ENCODE data around the gene PPP3R2. TPM values are rescaled to one million over a fixed set of nuclear protein-coding genes. Genes with fewer than 3 reads are reported as not detected.

Gene PPP3R2
- total and polyA plus RNA-seq, 4 experiments from 2014 or later = not detected

DNA sequence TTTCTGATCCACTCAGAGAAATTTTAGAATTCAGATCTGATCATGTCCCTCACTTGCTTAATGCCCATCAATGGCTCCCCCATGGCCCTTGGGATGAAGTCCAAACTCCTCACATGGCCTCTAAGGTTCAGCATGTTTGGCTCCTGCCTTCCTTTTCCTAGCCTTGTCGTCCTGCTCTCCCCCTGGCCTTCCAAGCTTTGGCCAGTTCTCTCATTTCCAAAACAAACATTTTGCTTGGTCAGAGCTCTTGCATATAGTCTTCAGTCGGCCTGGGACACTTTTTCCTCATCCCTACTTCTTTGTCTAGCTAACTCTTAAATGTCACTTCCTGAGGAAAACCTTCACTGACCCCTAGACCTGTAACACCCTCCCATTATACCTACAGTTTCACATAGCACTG is 37.1 kb upstream of the PPP3R2 start:
- H3K4me1 Mint-ChIP-seq = no peaks in the 10 kb centered on the region
- ChIA-PET CTCF (ENCODE audit: partially characterized antibody) (no interaction called here), POLR2A (ENCODE audit: partially characterized antibody) (no interaction called here)
- intact Hi-C loops (cut with micrococcal nuclease) = no loop called here
- DNase-seq = no peak
- H3K27me3 Mint-ChIP-seq = peaks cover 3% of the 10 kb centered on the region in 2 donors
- Histone ChIP-seq H3K4me1 (ENCODE audit: insufficient read depth, low read length) (no peaks in the 10 kb centered on the region), H3K36me3 (ENCODE audit: insufficient read depth, low read length) (no peaks in the 10 kb centered on the region), H3K9me3 (ENCODE audit: control insufficient read depth in 1 of 2, low read length in 2 of 2) (no peaks in the 10 kb centered on the region), H3K27ac (ENCODE audit: low read depth, low read length) (no peak overlapping the region), H3K4me3 (ENCODE audit: low read length in 2 of 2) (no peak overlapping the region), H3K27me3 (ENCODE audit: insufficient read depth, low read length) (no peaks in the 10 kb centered on the region)
- H3K9me3 Mint-ChIP-seq = no peaks in the 10 kb centered on the region
- no peak overlapping the region for H3K27ac Mint-ChIP-seq
- no peak overlapping the region for H3K4me3 Mint-ChIP-seq
- no peaks in the 10 kb centered on the region for H3K36me3 Mint-ChIP-seq

DNA sequence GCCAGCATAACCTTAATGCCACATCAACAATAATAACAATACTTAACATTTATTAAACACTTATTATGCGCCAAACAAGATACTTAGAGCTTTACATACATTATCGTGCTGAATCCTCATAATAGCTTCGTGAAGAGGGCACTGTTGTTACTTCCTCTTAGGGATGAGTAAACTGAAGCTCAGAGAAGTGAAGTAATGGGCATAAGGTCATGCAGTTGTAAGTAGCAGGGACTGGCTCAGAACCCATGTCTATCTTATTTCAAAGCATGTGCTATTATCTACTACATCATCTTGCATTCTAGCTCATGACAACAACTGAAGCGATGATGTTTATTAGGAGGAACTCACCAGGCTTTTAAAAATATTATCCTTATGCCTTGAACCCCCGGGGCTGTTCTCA is 34.9 kb upstream of the PPP3R2 start:
- no peaks in the 10 kb centered on the region for H3K27me3 Mint-ChIP-seq
- no peaks in the 10 kb centered on the region for H3K36me3 Mint-ChIP-seq
- no peak overlapping the region for H3K27ac Mint-ChIP-seq

DNA sequence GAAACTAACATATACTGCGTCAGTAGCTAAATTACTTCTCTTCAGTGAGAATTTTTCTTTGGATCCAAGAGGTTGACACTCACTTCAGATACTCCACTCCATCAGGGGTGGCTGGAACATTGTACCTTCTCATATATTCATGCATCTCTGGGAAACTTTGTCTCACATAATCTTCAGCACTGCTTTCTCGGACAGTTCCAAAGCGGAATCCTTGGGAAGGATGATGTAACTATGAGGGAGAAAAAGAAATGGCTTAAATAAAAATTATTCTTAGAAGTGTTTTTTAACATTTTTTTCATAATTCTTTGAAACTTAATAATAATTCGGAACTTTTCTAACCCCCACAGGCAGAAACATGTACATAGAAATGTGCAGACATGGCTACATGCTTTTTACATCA is 33.4 kb upstream of the PPP3R2 start:
- H3K4me1 Mint-ChIP-seq = peaks cover 0 to 6% (median 2%) of the 10 kb centered on the region in 4 donors
- no peak for DNase-seq
- H3K4me3 Mint-ChIP-seq = no peak overlapping the region
- no peak overlapping the region for H3K27ac Mint-ChIP-seq
- H3K27me3 ChIP-seq (ENCODE audit: insufficient read depth, low read length) = no peaks in the 10 kb centered on the region
- intact Hi-C loops (cut with micrococcal nuclease) = no loop called here
- no peaks in the 10 kb centered on the region for H3K27me3 Mint-ChIP-seq
- H3K4me1 ChIP-seq (ENCODE audit: insufficient read depth, low read length) = no peaks in the 10 kb centered on the region
- no peaks in the 10 kb centered on the region for H3K36me3 Mint-ChIP-seq
- H3K9me3 Mint-ChIP-seq = peaks cover 0 to 2% (median 0%) of the 10 kb centered on the region in 8 donors
- no peaks in the 10 kb centered on the region for H3K36me3 ChIP-seq (ENCODE audit: insufficient read depth, low read length)
- no peak overlapping the region for H3K27ac ChIP-seq (ENCODE audit: low read depth, low read length)
- H3K4me3 ChIP-seq (ENCODE audit: low read length in 2 of 2) = no peak overlapping the region
- ChIA-PET POLR2A (ENCODE audit: partially characterized antibody) (no interaction called here), CTCF (ENCODE audit: partially characterized antibody) (no interaction called here)
- no peaks in the 10 kb centered on the region for H3K9me3 ChIP-seq (ENCODE audit: control insufficient read depth in 1 of 2, low read length in 2 of 2)

More for the DNA sequence above, 34.9 kb upstream of the PPP3R2 start:
- H3K9me3 Mint-ChIP-seq = no peaks in the 10 kb centered on the region
- Histone ChIP-seq H3K27ac (ENCODE audit: low read depth, low read length) (no peak overlapping the region), H3K4me1 (ENCODE audit: insufficient read depth, low read length) (no peaks in the 10 kb centered on the region), H3K4me3 (ENCODE audit: low read length in 2 of 2) (no peak overlapping the region), H3K9me3 (ENCODE audit: control insufficient read depth in 1 of 2, low read length in 2 of 2) (no peaks in the 10 kb centered on the region), H3K36me3 (ENCODE audit: insufficient read depth, low read length) (no peaks in the 10 kb centered on the region), H3K27me3 (ENCODE audit: insufficient read depth, low read length) (no peaks in the 10 kb centered on the region)
- POLR2A ChIA-PET (ENCODE audit: partially characterized antibody) = no interaction called here
- H3K4me1 Mint-ChIP-seq = peaks cover 0 to 6% (median 2%) of the 10 kb centered on the region in 4 donors
- CTCF ChIA-PET (ENCODE audit: partially characterized antibody) = interaction anchor here (1.3 to 1.5 kb wide), 2 partner anchors 9 to 29 kb away, joined by 3 read pairs; no protein-coding TSS in a partner anchor
- no peak for DNase-seq
- H3K4me3 Mint-ChIP-seq = no peak overlapping the region
- intact Hi-C loops (cut with micrococcal nuclease) = no loop called here

DNA sequence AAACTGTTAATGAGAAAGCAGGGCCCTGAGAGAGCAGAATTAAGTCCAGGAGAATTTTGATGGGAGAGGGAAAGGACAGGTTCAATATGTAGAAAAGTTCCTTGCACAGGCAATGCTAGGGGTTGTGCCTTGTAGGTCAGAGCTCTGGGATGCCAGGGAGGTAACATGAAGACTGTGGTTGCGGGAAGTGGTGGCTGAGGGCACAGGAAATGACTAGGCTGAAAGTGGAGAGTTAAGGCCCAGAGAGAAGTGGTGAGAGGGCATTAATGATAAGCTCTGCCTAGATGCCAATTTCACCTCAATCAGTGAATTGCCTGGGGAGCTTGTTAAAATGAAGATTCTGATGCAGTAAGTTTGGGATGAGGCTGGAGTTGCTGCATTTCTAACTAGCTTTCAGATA is 31.5 kb upstream of the PPP3R2 start:
- no peaks in the 10 kb centered on the region for H3K36me3 ChIP-seq (ENCODE audit: insufficient read depth, low read length)
- Mint-ChIP-seq H3K27ac (no peak overlapping the region), H3K9me3 (peaks cover 0 to 2% (median 0%) of the 10 kb centered on the region in 8 donors), H3K36me3 (no peaks in the 10 kb centered on the region), H3K27me3 (no peaks in the 10 kb centered on the region), H3K4me1 (peaks cover 0 to 6% (median 2%) of the 10 kb centered on the region in 4 donors), H3K4me3 (no peak overlapping the region)
- no peaks in the 10 kb centered on the region for H3K4me1 ChIP-seq (ENCODE audit: insufficient read depth, low read length)
- H3K9me3 ChIP-seq (ENCODE audit: control insufficient read depth in 1 of 2, low read length in 2 of 2) = no peaks in the 10 kb centered on the region
- no peak overlapping the region for H3K4me3 ChIP-seq (ENCODE audit: low read length in 2 of 2)
- ChIA-PET POLR2A (ENCODE audit: partially characterized antibody) (no interaction called here), CTCF (ENCODE audit: partially characterized antibody) (no interaction called here)
- intact Hi-C loops (cut with micrococcal nuclease) = no loop called here
- H3K27ac ChIP-seq (ENCODE audit: low read depth, low read length) = no peak overlapping the region
- H3K27me3 ChIP-seq (ENCODE audit: insufficient read depth, low read length) = no peaks in the 10 kb centered on the region
- no peak for DNase-seq

DNA sequence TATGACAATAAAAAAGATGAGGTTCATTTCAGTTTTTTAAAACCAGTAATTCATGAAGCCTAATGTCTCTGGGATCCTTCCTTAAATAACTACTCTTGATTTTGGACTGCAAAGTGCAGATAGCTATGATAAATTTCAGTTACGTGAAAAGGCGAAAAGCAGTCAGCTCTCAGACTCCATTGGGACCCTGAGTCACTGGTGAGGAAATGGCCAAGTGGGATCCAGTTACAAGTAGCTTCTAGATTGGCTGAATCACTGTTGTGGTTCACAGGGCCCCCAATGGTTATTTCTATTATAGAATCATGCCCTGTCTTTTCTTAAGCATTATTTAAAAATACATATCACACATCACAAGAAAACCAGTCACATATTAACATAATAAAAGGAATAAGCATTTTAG is 31.1 kb upstream of the PPP3R2 start:
- Mint-ChIP-seq H3K4me3 (no peak overlapping the region), H3K36me3 (no peaks in the 10 kb centered on the region), H3K27ac (no peak overlapping the region), H3K4me1 (peaks cover 0 to 6% (median 2%) of the 10 kb centered on the region in 4 donors), H3K27me3 (no peaks in the 10 kb centered on the region), H3K9me3 (peaks cover 0 to 2% (median 0%) of the 10 kb centered on the region in 8 donors)
- no peaks in the 10 kb centered on the region for H3K27me3 ChIP-seq (ENCODE audit: insufficient read depth, low read length)
- H3K27ac ChIP-seq (ENCODE audit: low read depth, low read length) = no peak overlapping the region
- no peak overlapping the region for H3K4me3 ChIP-seq (ENCODE audit: low read length in 2 of 2)
- intact Hi-C loops (cut with micrococcal nuclease) = no loop called here
- no peaks in the 10 kb centered on the region for H3K9me3 ChIP-seq (ENCODE audit: control insufficient read depth in 1 of 2, low read length in 2 of 2)
- ChIA-PET CTCF (ENCODE audit: partially characterized antibody) (no interaction called here), POLR2A (ENCODE audit: partially characterized antibody) (no interaction called here)
- DNase-seq = no peak
- H3K4me1 ChIP-seq (ENCODE audit: insufficient read depth, low read length) = no peaks in the 10 kb centered on the region
- H3K36me3 ChIP-seq (ENCODE audit: insufficient read depth, low read length) = no peaks in the 10 kb centered on the region

DNA sequence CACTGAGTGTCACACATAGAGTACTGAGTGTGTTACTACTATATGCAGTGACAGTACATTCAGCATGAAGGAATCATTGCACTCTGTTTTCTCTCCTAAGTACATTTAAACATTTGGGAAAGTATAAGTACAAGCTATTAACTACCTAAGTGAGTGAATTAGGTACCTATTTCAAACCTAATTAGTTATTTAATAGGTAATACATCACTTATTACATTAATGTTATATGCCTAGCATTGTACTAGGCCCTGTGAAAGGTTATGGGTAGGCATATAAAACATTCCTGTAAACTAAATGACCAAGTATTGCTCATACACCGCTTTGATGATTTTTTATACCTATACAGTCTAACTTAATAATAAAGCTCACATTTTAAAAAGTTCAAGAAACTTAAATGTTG is 25.7 kb upstream of the PPP3R2 start:
- intact Hi-C loops (cut with micrococcal nuclease) = no loop called here
- Histone ChIP-seq H3K27ac (ENCODE audit: low read depth, low read length) (no peak overlapping the region), H3K9me3 (ENCODE audit: control insufficient read depth in 1 of 2, low read length in 2 of 2) (no peaks in the 10 kb centered on the region), H3K4me3 (ENCODE audit: low read length in 2 of 2) (no peak overlapping the region), H3K36me3 (ENCODE audit: insufficient read depth, low read length) (no peaks in the 10 kb centered on the region), H3K27me3 (ENCODE audit: insufficient read depth, low read length) (no peaks in the 10 kb centered on the region), H3K4me1 (ENCODE audit: insufficient read depth, low read length) (no peaks in the 10 kb centered on the region)
- Mint-ChIP-seq H3K36me3 (no peaks in the 10 kb centered on the region), H3K9me3 (peaks cover 0 to 2% (median 0%) of the 10 kb centered on the region in 8 donors), H3K4me3 (no peak overlapping the region), H3K27me3 (no peaks in the 10 kb centered on the region), H3K4me1 (no peaks in the 10 kb centered on the region), H3K27ac (no peak overlapping the region)
- DNase-seq = no peak
- CTCF ChIA-PET (ENCODE audit: partially characterized antibody) = interaction anchor here (0.8 kb wide), 1 partner anchor 10 kb away, joined by 3 read pairs; no protein-coding TSS in a partner anchor
- POLR2A ChIA-PET (ENCODE audit: partially characterized antibody) = no interaction called here

DNA sequence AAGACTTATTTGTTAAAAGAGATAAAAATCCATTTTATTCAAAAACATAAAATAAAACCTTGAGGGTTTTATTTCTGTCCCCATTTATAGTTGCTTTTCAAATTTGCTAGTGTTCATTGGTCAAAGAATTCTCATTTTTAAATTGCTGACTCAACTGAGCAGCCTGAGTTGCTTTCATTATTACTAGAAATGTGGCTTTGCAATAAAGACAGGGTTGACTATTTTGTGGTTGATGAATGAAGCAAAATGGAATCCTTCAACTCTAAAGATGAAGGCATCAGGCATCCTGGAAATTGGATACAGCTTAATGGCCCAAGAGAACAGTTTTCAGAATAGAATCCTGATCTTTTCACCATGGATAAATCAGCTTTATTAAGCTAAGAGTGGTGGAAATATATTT is 23.9 kb upstream of the PPP3R2 start:
- Histone ChIP-seq H3K4me1 (ENCODE audit: insufficient read depth, low read length) (no peaks in the 10 kb centered on the region), H3K27me3 (ENCODE audit: insufficient read depth, low read length) (no peaks in the 10 kb centered on the region), H3K9me3 (ENCODE audit: control insufficient read depth in 1 of 2, low read length in 2 of 2) (no peaks in the 10 kb centered on the region), H3K27ac (ENCODE audit: low read depth, low read length) (no peak overlapping the region), H3K4me3 (ENCODE audit: low read length in 2 of 2) (no peak overlapping the region), H3K36me3 (ENCODE audit: insufficient read depth, low read length) (no peaks in the 10 kb centered on the region)
- H3K4me3 Mint-ChIP-seq = no peak overlapping the region
- DNase-seq = no peak
- peaks cover 0 to 1% (median 0%) of the 10 kb centered on the region in 8 donors for H3K9me3 Mint-ChIP-seq
- no peaks in the 10 kb centered on the region for H3K36me3 Mint-ChIP-seq
- no peaks in the 10 kb centered on the region for H3K4me1 Mint-ChIP-seq
- POLR2A ChIA-PET (ENCODE audit: partially characterized antibody) = no interaction called here
- H3K27ac Mint-ChIP-seq = no peak overlapping the region
- CTCF ChIA-PET (ENCODE audit: partially characterized antibody) = no interaction called here
- H3K27me3 Mint-ChIP-seq = no peaks in the 10 kb centered on the region
- intact Hi-C loops (cut with micrococcal nuclease) = no loop called here

DNA sequence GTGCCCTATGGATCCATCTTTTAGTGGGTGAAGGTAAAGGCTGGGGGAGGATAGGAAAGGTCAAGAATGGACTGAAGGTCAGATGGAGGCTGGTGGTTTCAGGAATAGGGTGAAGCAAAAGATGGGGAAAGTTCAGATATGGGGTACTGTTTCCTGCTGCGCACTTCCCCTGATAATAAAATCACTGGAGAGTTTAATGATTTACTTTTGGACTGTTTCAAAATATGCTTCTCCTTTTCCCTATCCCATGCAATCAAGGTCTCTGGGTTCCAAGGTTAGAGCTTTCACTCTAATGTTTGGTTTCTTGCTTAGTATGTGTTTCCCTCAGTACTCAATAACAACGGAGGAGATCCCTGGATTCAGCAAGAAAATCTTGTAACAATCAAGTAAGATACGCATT is 10.8 kb upstream of the PPP3R2 start:
- H3K36me3 Mint-ChIP-seq = no peaks in the 10 kb centered on the region
- no peaks in the 10 kb centered on the region for H3K36me3 ChIP-seq (ENCODE audit: insufficient read depth, low read length)

More for the DNA sequence above, 10.8 kb upstream of the PPP3R2 start:
- H3K9me3 Mint-ChIP-seq = no peaks in the 10 kb centered on the region
- H3K9me3 ChIP-seq (ENCODE audit: control insufficient read depth in 1 of 2, low read length in 2 of 2) = no peaks in the 10 kb centered on the region
- peaks cover 8 to 11% of the 10 kb centered on the region in 2 donors for H3K27me3 Mint-ChIP-seq
- H3K4me3 ChIP-seq (ENCODE audit: low read length in 2 of 2) = no peak overlapping the region
- intact Hi-C loops (cut with micrococcal nuclease) = no loop called here
- no peaks in the 10 kb centered on the region for H3K27me3 ChIP-seq (ENCODE audit: insufficient read depth, low read length)
- peaks cover 0 to 3% (median 3%) of the 10 kb centered on the region in 4 donors for H3K4me1 Mint-ChIP-seq
- no peaks in the 10 kb centered on the region for H3K4me1 ChIP-seq (ENCODE audit: insufficient read depth, low read length)
- POLR2A ChIA-PET (ENCODE audit: partially characterized antibody) = no interaction called here
- CTCF ChIA-PET (ENCODE audit: partially characterized antibody) = no interaction called here
- DNase-seq = no peak
- H3K27ac Mint-ChIP-seq = no peak overlapping the region
- H3K27ac ChIP-seq (ENCODE audit: low read depth, low read length) = no peak overlapping the region
- H3K4me3 Mint-ChIP-seq = no peak overlapping the region

Measured in CD4-positive, alpha-beta memory T cell (primary cell).